ENCODE results near the gene STX10. TPM values are rescaled to one million over a fixed set of nuclear protein-coding genes. Genes with fewer than 3 reads are reported as not detected.

STX10 gene
- total RNA-seq, 1 experiment from 2014 or later: 43.6 TPM

DNA sequence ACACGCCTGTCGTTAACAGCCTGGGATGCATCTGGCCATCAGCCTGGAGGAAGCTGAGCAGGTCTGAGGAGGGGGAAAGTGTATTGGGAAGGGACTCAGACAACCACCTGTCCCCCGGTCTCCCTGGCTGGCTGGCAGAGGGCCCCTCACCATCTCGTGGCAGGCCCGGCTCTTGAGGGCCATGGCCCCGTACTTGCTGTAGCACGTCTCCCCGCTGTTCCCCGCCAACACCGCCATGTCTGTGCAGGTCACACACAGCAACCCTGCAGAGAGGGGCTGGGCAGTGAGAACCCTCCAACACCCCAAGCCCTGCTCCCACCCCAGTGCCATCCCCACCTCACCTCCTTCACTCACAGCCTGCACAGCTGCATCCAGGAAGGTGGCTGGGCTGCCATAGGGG lies 37.6 kb downstream of the STX10 start:
- intact Hi-C loops (cut with micrococcal nuclease; ENCODE audit: unreplicated experiment): no loop called here
- Histone ChIP-seq H3K36me3 (ENCODE audit: control insufficient read depth, insufficient read depth, low read length) (peaks cover 5% of the 10 kb centered on the region), H3K4me3 (ENCODE audit: low read depth in 2 of 2, low read length in 2 of 2) (no peak overlapping the region), H3K9me3 (ENCODE audit: control insufficient read depth, insufficient read depth, low read depth, low read length) (no peaks in the 10 kb centered on the region), H3K4me1 (ENCODE audit: control insufficient read depth, insufficient read depth, low read length) (peaks cover 8% of the 10 kb centered on the region), H3K27ac (ENCODE audit: low read length) (no peak overlapping the region), H3K27me3 (ENCODE audit: control insufficient read depth, insufficient read depth, low read length) (no peaks in the 10 kb centered on the region)
- DNase-seq (ENCODE audit: low read depth, low spot score): no peak
- ChIA-PET POLR2A (no interaction called here), CTCF (no interaction called here)
- TF ChIP-seq, protein P1, sequence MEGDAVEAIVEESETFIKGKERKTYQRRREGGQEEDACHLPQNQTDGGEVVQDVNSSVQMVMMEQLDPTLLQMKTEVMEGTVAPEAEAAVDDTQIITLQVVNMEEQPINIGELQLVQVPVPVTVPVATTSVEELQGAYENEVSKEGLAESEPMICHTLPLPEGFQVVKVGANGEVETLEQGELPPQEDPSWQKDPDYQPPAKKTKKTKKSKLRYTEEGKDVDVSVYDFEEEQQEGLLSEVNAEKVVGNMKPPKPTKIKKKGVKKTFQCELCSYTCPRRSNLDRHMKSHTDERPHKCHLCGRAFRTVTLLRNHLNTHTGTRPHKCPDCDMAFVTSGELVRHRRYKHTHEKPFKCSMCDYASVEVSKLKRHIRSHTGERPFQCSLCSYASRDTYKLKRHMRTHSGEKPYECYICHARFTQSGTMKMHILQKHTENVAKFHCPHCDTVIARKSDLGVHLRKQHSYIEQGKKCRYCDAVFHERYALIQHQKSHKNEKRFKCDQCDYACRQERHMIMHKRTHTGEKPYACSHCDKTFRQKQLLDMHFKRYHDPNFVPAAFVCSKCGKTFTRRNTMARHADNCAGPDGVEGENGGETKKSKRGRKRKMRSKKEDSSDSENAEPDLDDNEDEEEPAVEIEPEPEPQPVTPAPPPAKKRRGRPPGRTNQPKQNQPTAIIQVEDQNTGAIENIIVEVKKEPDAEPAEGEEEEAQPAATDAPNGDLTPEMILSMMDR (IDR thresholded peaks at IDR 0.05): no peak
- no peak for TF ChIP-seq SIN3A (IDR thresholded peaks at IDR 0.05; ENCODE audit: borderline replicate concordance, insufficient read depth, low read depth, low read length)
- TF ChIP-seq, protein P2, sequence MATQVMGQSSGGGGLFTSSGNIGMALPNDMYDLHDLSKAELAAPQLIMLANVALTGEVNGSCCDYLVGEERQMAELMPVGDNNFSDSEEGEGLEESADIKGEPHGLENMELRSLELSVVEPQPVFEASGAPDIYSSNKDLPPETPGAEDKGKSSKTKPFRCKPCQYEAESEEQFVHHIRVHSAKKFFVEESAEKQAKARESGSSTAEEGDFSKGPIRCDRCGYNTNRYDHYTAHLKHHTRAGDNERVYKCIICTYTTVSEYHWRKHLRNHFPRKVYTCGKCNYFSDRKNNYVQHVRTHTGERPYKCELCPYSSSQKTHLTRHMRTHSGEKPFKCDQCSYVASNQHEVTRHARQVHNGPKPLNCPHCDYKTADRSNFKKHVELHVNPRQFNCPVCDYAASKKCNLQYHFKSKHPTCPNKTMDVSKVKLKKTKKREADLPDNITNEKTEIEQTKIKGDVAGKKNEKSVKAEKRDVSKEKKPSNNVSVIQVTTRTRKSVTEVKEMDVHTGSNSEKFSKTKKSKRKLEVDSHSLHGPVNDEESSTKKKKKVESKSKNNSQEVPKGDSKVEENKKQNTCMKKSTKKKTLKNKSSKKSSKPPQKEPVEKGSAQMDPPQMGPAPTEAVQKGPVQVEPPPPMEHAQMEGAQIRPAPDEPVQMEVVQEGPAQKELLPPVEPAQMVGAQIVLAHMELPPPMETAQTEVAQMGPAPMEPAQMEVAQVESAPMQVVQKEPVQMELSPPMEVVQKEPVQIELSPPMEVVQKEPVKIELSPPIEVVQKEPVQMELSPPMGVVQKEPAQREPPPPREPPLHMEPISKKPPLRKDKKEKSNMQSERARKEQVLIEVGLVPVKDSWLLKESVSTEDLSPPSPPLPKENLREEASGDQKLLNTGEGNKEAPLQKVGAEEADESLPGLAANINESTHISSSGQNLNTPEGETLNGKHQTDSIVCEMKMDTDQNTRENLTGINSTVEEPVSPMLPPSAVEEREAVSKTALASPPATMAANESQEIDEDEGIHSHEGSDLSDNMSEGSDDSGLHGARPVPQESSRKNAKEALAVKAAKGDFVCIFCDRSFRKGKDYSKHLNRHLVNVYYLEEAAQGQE (IDR thresholded peaks at IDR 0.05; ENCODE audit: insufficient read depth in 1 of 2, low read depth in 2 of 2, low read length in 1 of 2): no peak
- TF ChIP-seq TCF7L2 (IDR thresholded peaks at IDR 0.05; ENCODE audit: low read depth, low read length): no peak
- TF ChIP-seq POLR2AphosphoS5 (IDR thresholded peaks at IDR 0.05; ENCODE audit: low read depth, low read length): no peak
- no peak for ATAC-seq
- in situ Hi-C loops (cut with HindIII; ENCODE audit: low pct_unique_long_range_greater_than_20kb, low sequenced_read_pairs): no loop called here
- no TSS peak for BruUV-seq (replicated peaks)

DNA sequence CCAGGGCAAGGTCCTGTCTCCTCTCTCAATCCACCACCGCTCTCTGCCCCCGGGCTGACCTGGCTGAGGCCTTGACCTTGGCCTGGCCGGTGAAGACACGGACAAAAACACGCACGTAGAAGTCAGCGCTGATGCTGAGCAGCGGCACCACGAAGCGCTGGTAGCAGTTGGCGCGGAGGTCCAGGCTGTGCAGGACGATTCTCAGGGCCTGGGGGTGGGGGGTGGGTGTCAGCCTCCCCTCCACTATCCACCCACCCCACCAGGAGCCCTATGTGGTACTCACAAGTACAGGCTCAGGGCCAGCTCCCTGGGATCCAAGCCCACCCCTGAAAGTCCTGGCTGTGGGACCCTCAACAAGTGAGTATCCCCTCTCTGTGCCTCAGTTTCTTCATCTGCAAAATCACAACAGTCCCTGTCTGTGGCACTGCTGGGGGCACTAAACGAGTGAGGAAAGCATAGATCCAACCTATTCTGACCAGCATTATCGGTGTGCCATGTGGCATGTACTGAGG lies 40.0 kb downstream of the STX10 start:
- in situ Hi-C loops (cut with HindIII; ENCODE audit: low pct_unique_long_range_greater_than_20kb, low sequenced_read_pairs) (no loop called here), intact Hi-C loops (cut with micrococcal nuclease; ENCODE audit: unreplicated experiment) (no loop called here)
- H3K9me3 ChIP-seq (ENCODE audit: control insufficient read depth, insufficient read depth, low read depth, low read length): no peaks in the 10 kb centered on the region
- TF ChIP-seq, protein P2 (IDR thresholded peaks at IDR 0.05; ENCODE audit: insufficient read depth in 1 of 2, low read depth in 2 of 2, low read length in 1 of 2): no peak
- TF ChIP-seq SIN3A (IDR thresholded peaks at IDR 0.05; ENCODE audit: borderline replicate concordance, insufficient read depth, low read depth, low read length) (no peak), POLR2AphosphoS5 (IDR thresholded peaks at IDR 0.05; ENCODE audit: low read depth, low read length) (no peak), TCF7L2 (IDR thresholded peaks at IDR 0.05; ENCODE audit: low read depth, low read length) (no peak)
- TF ChIP-seq, protein P1 (IDR thresholded peaks at IDR 0.05): no peak
- ATAC-seq: no peak
- H3K36me3 ChIP-seq (ENCODE audit: control insufficient read depth, insufficient read depth, low read length): peaks cover 2% of the 10 kb centered on the region; the same call in 1 of the 2 replicates
- CTCF ChIA-PET: no interaction called here
- POLR2A ChIA-PET: no interaction called here
- peaks cover 4% of the 10 kb centered on the region for H3K4me1 ChIP-seq (ENCODE audit: control insufficient read depth, insufficient read depth, low read length)
- no peak for DNase-seq (ENCODE audit: low read depth, low spot score)
- H3K4me3 ChIP-seq (ENCODE audit: low read depth in 2 of 2, low read length in 2 of 2): no peak overlapping the region
- no peaks in the 10 kb centered on the region for H3K27me3 ChIP-seq (ENCODE audit: control insufficient read depth, insufficient read depth, low read length)
- no peak overlapping the region for H3K27ac ChIP-seq (ENCODE audit: low read length)
- BruUV-seq (replicated peaks): no TSS peak

Data from Panc1 (cell line).